ENCODE data around the gene OR10Z1. TPM values are rescaled to one million over a fixed set of nuclear protein-coding genes. Genes with fewer than 3 reads are reported as not detected.

OR10Z1 gene
- total and polyA plus RNA-seq, 9 of the 15 experiments (the other 6 are each of a cell fraction or from before 2014, with no cell fraction given), result 0.01 to 0.94 (median 0.35) TPM; not detected in 5

DNA sequence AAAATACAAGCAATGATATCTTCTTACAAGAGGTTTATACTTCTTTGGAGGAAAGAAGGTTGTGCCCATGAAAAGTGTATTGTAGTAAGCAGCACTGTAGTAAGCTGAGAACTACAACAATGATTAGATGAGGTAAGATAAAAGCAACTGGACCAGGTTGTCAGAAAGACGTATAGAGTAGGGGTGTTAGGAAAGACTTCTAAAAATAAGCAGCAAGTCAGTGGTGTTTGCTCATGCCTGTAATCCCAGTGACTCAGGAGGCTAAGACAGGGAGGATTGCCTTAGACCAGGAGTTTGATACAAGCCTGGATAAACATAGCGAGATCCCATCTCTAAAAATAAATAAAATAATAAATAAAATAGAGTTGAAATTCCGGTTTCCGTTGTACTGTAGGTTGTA lies 21.1 kb upstream of the OR10Z1 start (continued):
- TF ChIP-seq, protein P1, sequence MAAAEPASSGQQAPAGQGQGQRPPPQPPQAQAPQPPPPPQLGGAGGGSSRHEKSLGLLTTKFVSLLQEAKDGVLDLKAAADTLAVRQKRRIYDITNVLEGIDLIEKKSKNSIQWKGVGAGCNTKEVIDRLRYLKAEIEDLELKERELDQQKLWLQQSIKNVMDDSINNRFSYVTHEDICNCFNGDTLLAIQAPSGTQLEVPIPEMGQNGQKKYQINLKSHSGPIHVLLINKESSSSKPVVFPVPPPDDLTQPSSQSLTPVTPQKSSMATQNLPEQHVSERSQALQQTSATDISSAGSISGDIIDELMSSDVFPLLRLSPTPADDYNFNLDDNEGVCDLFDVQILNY (CRISPR knock-in tag; IDR thresholded peaks at IDR 0.05), result no peak
- no peak for TF ChIP-seq CHCHD3 (CRISPR knock-in tag; IDR thresholded peaks at IDR 0.05)

DNA sequence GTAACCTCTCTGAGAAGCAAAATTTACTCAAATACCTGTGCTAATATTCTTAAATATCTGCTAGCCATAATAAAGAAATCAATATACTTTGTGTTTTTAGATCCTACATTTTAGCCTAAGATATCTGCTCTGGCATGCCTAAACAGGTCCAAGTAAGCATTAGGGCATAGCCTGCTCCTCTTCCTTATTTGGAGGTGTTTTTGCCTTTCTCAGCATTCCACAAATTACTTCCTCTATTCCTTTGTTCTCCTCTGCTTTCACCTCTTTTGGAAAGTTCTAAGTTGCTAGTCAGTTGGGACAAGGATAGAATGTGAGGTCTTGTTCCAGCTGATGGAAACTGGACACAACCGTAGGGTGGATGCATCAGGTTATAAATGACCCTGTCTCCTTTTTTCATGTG lies 18.1 kb upstream of the OR10Z1 start:
- Histone ChIP-seq H3K36me3 (ENCODE audit: control insufficient read depth, insufficient read depth, low read length) (no peaks in the 10 kb centered on the region), H3K9ac (ENCODE audit: insufficient read depth in 1 of 2, low read depth in 2 of 2, low read length in 2 of 2) (no peak overlapping the region), H3K9me1 (ENCODE audit: control insufficient read depth, insufficient read depth, low read length) (no peaks in the 10 kb centered on the region), H4K20me1 (replicated peaks; ENCODE audit: control insufficient read depth, insufficient read depth, low read length) (no peaks in the 10 kb centered on the region), H3K4me2 (ENCODE audit: insufficient read depth, low read length) (no peak overlapping the region), H3K27me3 (ENCODE audit: control insufficient read depth in 2 of 2, insufficient read depth in 2 of 2, low read length in 2 of 2) (no peaks in the 10 kb centered on the region), H3K9me3 (replicated peaks; ENCODE audit: control insufficient read depth, insufficient read depth, low read depth, low read length) (no peaks in the 10 kb centered on the region), H2AFZ (ENCODE audit: low read depth, low read length) (no peak overlapping the region), H3K27ac (ENCODE audit: extremely low read depth, low read depth, low read length) (no peak overlapping the region), H3K79me2 (ENCODE audit: control insufficient read depth, insufficient read depth, low read length) (no peaks in the 10 kb centered on the region), H3K4me3 (no peak overlapping the region), H3K4me1 (replicated peaks in 1 of 2; ENCODE audit: control insufficient read depth in 2 of 2, insufficient read depth in 2 of 2, low read length in 2 of 2) (no peaks in the 10 kb centered on the region)
- no peak for FAIRE-seq
- TF ChIP-seq RBBP5 (IDR thresholded peaks at IDR 0.05; ENCODE audit: borderline replicate concordance, insufficient read depth, low read length, poor library complexity, severe bottlenecking), result no peak
- TF ChIP-seq EP400 (IDR thresholded peaks at IDR 0.05), result no peak
- TF ChIP-seq ZNF57 (CRISPR knock-in tag; IDR thresholded peaks at IDR 0.05), result no peak
- no peak for TF ChIP-seq TAF9B (IDR thresholded peaks at IDR 0.05; ENCODE audit: partially characterized antibody)
- TF ChIP-seq, protein P2, sequence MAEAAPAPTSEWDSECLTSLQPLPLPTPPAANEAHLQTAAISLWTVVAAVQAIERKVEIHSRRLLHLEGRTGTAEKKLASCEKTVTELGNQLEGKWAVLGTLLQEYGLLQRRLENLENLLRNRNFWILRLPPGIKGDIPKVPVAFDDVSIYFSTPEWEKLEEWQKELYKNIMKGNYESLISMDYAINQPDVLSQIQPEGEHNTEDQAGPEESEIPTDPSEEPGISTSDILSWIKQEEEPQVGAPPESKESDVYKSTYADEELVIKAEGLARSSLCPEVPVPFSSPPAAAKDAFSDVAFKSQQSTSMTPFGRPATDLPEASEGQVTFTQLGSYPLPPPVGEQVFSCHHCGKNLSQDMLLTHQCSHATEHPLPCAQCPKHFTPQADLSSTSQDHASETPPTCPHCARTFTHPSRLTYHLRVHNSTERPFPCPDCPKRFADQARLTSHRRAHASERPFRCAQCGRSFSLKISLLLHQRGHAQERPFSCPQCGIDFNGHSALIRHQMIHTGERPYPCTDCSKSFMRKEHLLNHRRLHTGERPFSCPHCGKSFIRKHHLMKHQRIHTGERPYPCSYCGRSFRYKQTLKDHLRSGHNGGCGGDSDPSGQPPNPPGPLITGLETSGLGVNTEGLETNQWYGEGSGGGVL (CRISPR knock-in tag; IDR thresholded peaks at IDR 0.05), result no peak
- TF ChIP-seq ZNF217 (CRISPR knock-in tag; IDR thresholded peaks at IDR 0.05), result no peak
- no peak for TF ChIP-seq SNIP1 (IDR thresholded peaks at IDR 0.05; ENCODE audit: low read depth)
- WGBS (ENCODE audit: insufficient coverage, low coverage, missing lambda C conversion rate), result 0% methylated on average over 1 of the region's 1 CpG
- intact Hi-C loops (cut with micrococcal nuclease), result no loop called here
- ATAC-seq, result no peak
- in situ Hi-C loops (cut with MboI), result no loop called here
- BruUV-seq (replicated peaks), result no TSS peak
- DNase-seq (ENCODE audit: extremely low read depth in 1 of 4, low spot score in 3 of 4), result no peak
- POLR2A ChIA-PET, result no interaction called here
- CTCF ChIA-PET (ENCODE audit: low intra/inter-chr PET ratio), result no interaction called here

Measured in K562 (cell line).